Limb (tissue), 2 donors: Measurements from ENCODE around the gene TANGO2.

Experiments
- DNase-seq, 2 donors: peaks; one replicate each; pipeline ENCODE4 v3.0.0-alpha.2; 2016; ENCODE audit errors: extremely low spot score in 2 of 2

TANGO2 gene

GRCh38 chr22:20085651-20086050 is 64.7 kb downstream of the TANGO2 start:
- DNase-seq: no peak

- no peak for DNase-seq
These were observed 65.2 kb downstream of the TANGO2 start for GRCh38 chr22:20086101-20086599.

GRCh38 chr22:20086763-20087162 is 65.9 kb downstream of the TANGO2 start:
- DNase-seq: no peak

GRCh38 chr22:20087319-20088262 is 66.7 kb downstream of the TANGO2 start:
- DNase-seq: no peak

- DNase-seq: no peak
These were observed 67.3 kb downstream of the TANGO2 start for GRCh38 chr22:20088263-20088648.

- no peak for DNase-seq
These were observed 68.5 kb downstream of the TANGO2 start for GRCh38 chr22:20089226-20089976.

GRCh38 chr22:20089977-20090729 is 69.2 kb downstream of the TANGO2 start:
- DNase-seq: no peak

GRCh38 chr22:20090730-20091240 is 69.9 kb downstream of the TANGO2 start:
- no peak for DNase-seq

- DNase-seq: no peak
These were observed 71.0 kb downstream of the TANGO2 start for GRCh38 chr22:20091690-20092476.

GRCh38 chr22:20092477-20092854 is 71.6 kb downstream of the TANGO2 start:
- DNase-seq: no peak

- no peak for DNase-seq
These were observed 72.7 kb downstream of the TANGO2 start for GRCh38 chr22:20093418-20094196.

GRCh38 chr22:20094197-20094807 is 73.4 kb downstream of the TANGO2 start:
- DNase-seq: no peak

- no peak for DNase-seq
These were observed 74.6 kb downstream of the TANGO2 start for GRCh38 chr22:20095521-20095920.

- no peak for DNase-seq
These were observed 75.9 kb downstream of the TANGO2 start for GRCh38 chr22:20096574-20097420.

- DNase-seq: no peak
These were observed 78.3 kb downstream of the TANGO2 start for GRCh38 chr22:20099099-20099711.

GRCh38 chr22:20101638-20102037 is 80.7 kb downstream of the TANGO2 start:
- DNase-seq: no peak

GRCh38 chr22:20102203-20102780 is 81.4 kb downstream of the TANGO2 start:
- no peak for DNase-seq
